HCT116 (cell line): ENCODE results near the gene KCNQ1OT1. TPM values are rescaled to one million over a fixed set of nuclear protein-coding genes. Genes with fewer than 3 reads are reported as not detected.

ENCODE experiments used
- ATAC-seq: fragments of 200-7000 bp; cut with Tn5 transposase; 2 replicates; pipeline ENCODE4 v1.9.1; 2020; ENCODE audit warnings: mild to moderate bottlenecking, moderate library complexity
- BruUV-seq: library from RNA; stranded (reverse); fragments of 400-500 nt; replicated peaks from 2 replicates; lab custom pipeline; 2021; lab: Mats Ljungman, UMichigan
- CTCF ChIA-PET: fragments of 300-600 bp; sonication (Branson Sonifier 250); formaldehyde crosslinking; loops from one replicate; lab custom pipeline; 2021; ENCODE audit warnings: antibody characterized with exemption; lab: Charles Lee
- POLR2A ChIA-PET: fragments of 300-600, 350-600 bp; sonication (Branson Sonifier 250); formaldehyde crosslinking; loops from one replicate; lab custom pipeline; 2021; ENCODE audit warnings: antibody characterized with exemption; lab: Charles Lee
- RAD21 ChIA-PET, 2 experiments: fragments of 300-600 bp; sonication (Branson Sonifier 250); formaldehyde crosslinking; loops; one replicate each; lab custom pipeline; 2023; ENCODE audit warnings: low total read pairs in 2 of 2; ENCODE audit not compliant: uncharacterized antibody in 2 of 2, unreplicated experiment in 2 of 2, low non-redundant PET in 1 of 2; lab: Charles Lee
- DNase-seq: peaks from one replicate; pipeline ENCODE4 v3.0.0-alpha.2; 2010; ENCODE audit warnings: low read depth, low spot score
- H2AFZ ChIP-seq: fragments of 200-600 bp; shearing (Covaris generic), sonication (generic); 2 replicates; pipeline ENCODE4 v1.6.1; 2017; ENCODE audit warnings: low read depth, mixed run types, mixed read lengths, antibody characterized with exemption, low read length; ENCODE audit not compliant: poor library complexity, severe bottlenecking
- H3K27ac ChIP-seq: 2 replicates; pipeline ENCODE4 v1.5.1; 2012; ENCODE audit warnings: low read depth, low read length
- H3K27me3 ChIP-seq: fragments of 200-600 bp; sonication (generic); 2 replicates; pipeline ENCODE4 v1.6.1; 2016; ENCODE audit warnings: mixed run types, low read length, mixed read lengths; ENCODE audit not compliant: insufficient read depth
- H3K36me3 ChIP-seq, 2 experiments: fragments of 200-500 bp in 1 of 2; fragments of 200-600 bp in 1 of 2; sonication (Bioruptor generic) in 1 of 2; sonication (generic) in 1 of 2; 2 replicates each; pipeline versions ENCODE4 v1.5.1 to v1.6.1; 2014 to 2016; ENCODE audit warnings: low read length in 2 of 2, inconsistent platforms in 1 of 2, mixed read lengths in 1 of 2, mixed run types in 1 of 2; ENCODE audit not compliant: insufficient read depth in 2 of 2, control insufficient read depth in 1 of 2
- H3K4me1 ChIP-seq, 2 experiments: fragments of 200-600 bp in 1 of 2; sonication (generic) in 1 of 2; 2 replicates each; pipeline versions ENCODE4 v1.5.1 to v1.6.1; 2012 to 2017; ENCODE audit warnings: low read length in 2 of 2, inconsistent platforms in 1 of 2, mild to moderate bottlenecking in 1 of 2, mixed read lengths in 1 of 2, mixed run types in 1 of 2, moderate library complexity in 1 of 2; ENCODE audit not compliant: insufficient read depth in 2 of 2, control insufficient read depth in 1 of 2
- H3K4me2 ChIP-seq: fragments of 200-600 bp; sonication (generic); 2 replicates; pipeline ENCODE4 v1.6.1; 2017; ENCODE audit warnings: mixed run types, low read length, mixed read lengths
- H3K4me3 ChIP-seq, 2 experiments: fragments of 200-600 bp in 1 of 2; sonication (generic) in 1 of 2; replicated peaks in 1 of 2; 2 replicates each; pipeline ENCODE4 v1.5.1; 2011 to 2016; ENCODE audit warnings: low read length in 2 of 2, control low read depth in 1 of 2, low read depth in 1 of 2, mild to moderate bottlenecking in 1 of 2, mixed read lengths in 1 of 2, mixed run types in 1 of 2
- H3K79me2 ChIP-seq: fragments of 200-600 bp; sonication (generic); 2 replicates; pipeline ENCODE4 v1.6.1; 2017; ENCODE audit warnings: mild to moderate bottlenecking, mixed run types, low read length, moderate library complexity, mixed read lengths; ENCODE audit not compliant: insufficient read depth
- H3K9ac ChIP-seq: fragments of 200-600 bp; sonication (generic); 2 replicates; pipeline ENCODE4 v1.6.1; 2016; ENCODE audit warnings: low read length, mixed read lengths
- H3K9me2 ChIP-seq: fragments of 200-600 bp; sonication (generic), shearing (Covaris generic); 2 replicates; pipeline ENCODE4 v1.6.1; 2017; ENCODE audit warnings: mixed run types, mild to moderate bottlenecking, moderate library complexity; ENCODE audit not compliant: insufficient read depth
- H3K9me3 ChIP-seq, 2 experiments: fragments of 200-500 bp in 1 of 2; fragments of 200-600 bp in 1 of 2; sonication (Bioruptor generic) in 1 of 2; sonication (generic) in 1 of 2; 2 replicates each; pipeline ENCODE4 v1.6.1; 2014 to 2017; ENCODE audit warnings: low read length in 2 of 2, mixed read lengths in 2 of 2, inconsistent platforms in 1 of 2, low read depth in 1 of 2, mild to moderate bottlenecking in 1 of 2, mixed run types in 1 of 2, moderate library complexity in 1 of 2; ENCODE audit not compliant: control insufficient read depth in 1 of 2, insufficient read depth in 1 of 2
- H4K20me1 ChIP-seq: fragments of 200-600 bp; sonication (generic), shearing (Covaris generic); 2 replicates; pipeline ENCODE4 v1.6.1; 2017; ENCODE audit warnings: mixed run types, mild to moderate bottlenecking, moderate library complexity; ENCODE audit not compliant: insufficient read depth
- CEBPB ChIP-seq: IDR thresholded peaks from 2 replicates; pipeline ENCODE4 v1.6.1; 2012; ENCODE audit warnings: low read depth
- FOSL1 ChIP-seq: IDR thresholded peaks from 2 replicates; pipeline ENCODE4 v1.6.1; 2012; ENCODE audit warnings: low read depth
- POLR2A ChIP-seq: IDR thresholded peaks from 2 replicates; pipeline ENCODE4 v1.7.0; 2011; ENCODE audit warnings: borderline replicate concordance; ENCODE audit not compliant: insufficient read depth, insufficient read length; ENCODE audit errors: extremely low read depth
- SP1 ChIP-seq: IDR thresholded peaks from 2 replicates; pipeline ENCODE4 v1.6.1; 2012; ENCODE audit warnings: low read depth
- SRF ChIP-seq: IDR thresholded peaks from 2 replicates; pipeline ENCODE4 v1.6.1; 2012; ENCODE audit warnings: low read depth
- TCF7L2 ChIP-seq: IDR thresholded peaks from 2 replicates; pipeline ENCODE4 v1.7.0; 2011; ENCODE audit warnings: borderline replicate concordance, inconsistent platforms; ENCODE audit not compliant: insufficient read depth, insufficient read length; ENCODE audit errors: extremely low read depth
- YY1 ChIP-seq: IDR thresholded peaks from 2 replicates; pipeline ENCODE4 v1.6.1; 2011; ENCODE audit warnings: low read length, low read depth, moderate library complexity, mild to moderate bottlenecking; ENCODE audit not compliant: insufficient replicate concordance; ENCODE audit errors: extremely low read depth
- intact Hi-C: fragments of 100-400 bp; cut with micrococcal nuclease; formaldehyde crosslinking; loops from 2 replicates; pipeline ENCODE4 v1.10.0; 2022
- total RNA-seq: library from RNA; stranded (reverse); gene quantifications from one replicate; pipeline ENCODE4 v1.2.1, GENCODE V29; 2021; ENCODE audit not compliant: unreplicated experiment
- TF ChIP-seq, protein P1 (sequence below): IDR thresholded peaks from 2 replicates; pipeline ENCODE4 v1.6.1; 2011; ENCODE audit warnings: mild to moderate bottlenecking, low read length, moderate library complexity; ENCODE audit not compliant: insufficient replicate concordance; ENCODE audit errors: extremely low read depth
- TF ChIP-seq, protein P2 (sequence below): IDR thresholded peaks from 2 replicates; pipeline ENCODE4 v1.6.1; 2012; ENCODE audit warnings: low read depth

The KCNQ1OT1 gene
- total RNA-seq, 1 experiment from 2014 or later = 1.1 TPM

- Histone ChIP-seq H3K9ac (no peak overlapping the region), H2AFZ (no peak overlapping the region), H3K9me2 (no peaks in the 10 kb centered on the region), H3K36me3 (no peaks in the 10 kb centered on the region), H3K27me3 (no peaks in the 10 kb centered on the region), H3K4me2 (no peak overlapping the region), H3K27ac (no peak overlapping the region), H3K4me3 (no peak overlapping the region), H3K4me1 (no peaks in the 10 kb centered on the region), H4K20me1 (no peaks in the 10 kb centered on the region), H3K9me3 (peaks cover 5 to 10% of the 10 kb centered on the region in 2 experiments; a peak in 2 of 4 replicates), H3K79me2 (no peaks in the 10 kb centered on the region)
- no TSS peak for BruUV-seq
- intact Hi-C loops = no loop called here
- ChIA-PET RAD21 (no interaction called here), POLR2A (no interaction called here), CTCF (no interaction called here)
- ATAC-seq = no peak
- TF ChIP-seq, protein P1, sequence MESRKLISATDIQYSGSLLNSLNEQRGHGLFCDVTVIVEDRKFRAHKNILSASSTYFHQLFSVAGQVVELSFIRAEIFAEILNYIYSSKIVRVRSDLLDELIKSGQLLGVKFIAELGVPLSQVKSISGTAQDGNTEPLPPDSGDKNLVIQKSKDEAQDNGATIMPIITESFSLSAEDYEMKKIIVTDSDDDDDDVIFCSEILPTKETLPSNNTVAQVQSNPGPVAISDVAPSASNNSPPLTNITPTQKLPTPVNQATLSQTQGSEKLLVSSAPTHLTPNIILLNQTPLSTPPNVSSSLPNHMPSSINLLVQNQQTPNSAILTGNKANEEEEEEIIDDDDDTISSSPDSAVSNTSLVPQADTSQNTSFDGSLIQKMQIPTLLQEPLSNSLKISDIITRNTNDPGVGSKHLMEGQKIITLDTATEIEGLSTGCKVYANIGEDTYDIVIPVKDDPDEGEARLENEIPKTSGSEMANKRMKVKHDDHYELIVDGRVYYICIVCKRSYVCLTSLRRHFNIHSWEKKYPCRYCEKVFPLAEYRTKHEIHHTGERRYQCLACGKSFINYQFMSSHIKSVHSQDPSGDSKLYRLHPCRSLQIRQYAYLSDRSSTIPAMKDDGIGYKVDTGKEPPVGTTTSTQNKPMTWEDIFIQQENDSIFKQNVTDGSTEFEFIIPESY = no peak
- TF ChIP-seq YY1 (no peak), SP1 (no peak), TCF7L2 (no peak), SRF (no peak), FOSL1 (no peak), CEBPB (no peak), POLR2A (no peak)
- TF ChIP-seq, protein P2, sequence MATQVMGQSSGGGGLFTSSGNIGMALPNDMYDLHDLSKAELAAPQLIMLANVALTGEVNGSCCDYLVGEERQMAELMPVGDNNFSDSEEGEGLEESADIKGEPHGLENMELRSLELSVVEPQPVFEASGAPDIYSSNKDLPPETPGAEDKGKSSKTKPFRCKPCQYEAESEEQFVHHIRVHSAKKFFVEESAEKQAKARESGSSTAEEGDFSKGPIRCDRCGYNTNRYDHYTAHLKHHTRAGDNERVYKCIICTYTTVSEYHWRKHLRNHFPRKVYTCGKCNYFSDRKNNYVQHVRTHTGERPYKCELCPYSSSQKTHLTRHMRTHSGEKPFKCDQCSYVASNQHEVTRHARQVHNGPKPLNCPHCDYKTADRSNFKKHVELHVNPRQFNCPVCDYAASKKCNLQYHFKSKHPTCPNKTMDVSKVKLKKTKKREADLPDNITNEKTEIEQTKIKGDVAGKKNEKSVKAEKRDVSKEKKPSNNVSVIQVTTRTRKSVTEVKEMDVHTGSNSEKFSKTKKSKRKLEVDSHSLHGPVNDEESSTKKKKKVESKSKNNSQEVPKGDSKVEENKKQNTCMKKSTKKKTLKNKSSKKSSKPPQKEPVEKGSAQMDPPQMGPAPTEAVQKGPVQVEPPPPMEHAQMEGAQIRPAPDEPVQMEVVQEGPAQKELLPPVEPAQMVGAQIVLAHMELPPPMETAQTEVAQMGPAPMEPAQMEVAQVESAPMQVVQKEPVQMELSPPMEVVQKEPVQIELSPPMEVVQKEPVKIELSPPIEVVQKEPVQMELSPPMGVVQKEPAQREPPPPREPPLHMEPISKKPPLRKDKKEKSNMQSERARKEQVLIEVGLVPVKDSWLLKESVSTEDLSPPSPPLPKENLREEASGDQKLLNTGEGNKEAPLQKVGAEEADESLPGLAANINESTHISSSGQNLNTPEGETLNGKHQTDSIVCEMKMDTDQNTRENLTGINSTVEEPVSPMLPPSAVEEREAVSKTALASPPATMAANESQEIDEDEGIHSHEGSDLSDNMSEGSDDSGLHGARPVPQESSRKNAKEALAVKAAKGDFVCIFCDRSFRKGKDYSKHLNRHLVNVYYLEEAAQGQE = no peak
- DNase-seq = no peak
Measured at GRCh38 chr11:2650343-2650867, 49.4 kb downstream of the KCNQ1OT1 start.
